ENCODE results near the gene DNMT3L. TPM values are rescaled to one million over a fixed set of nuclear protein-coding genes. Genes with fewer than 3 reads are reported as not detected.
"Not testable (repeated sequence)": the region's sequence is repeated elsewhere in the genome, so short reads cannot be mapped to it uniquely, and the experiment has no call there.

Gene DNMT3L
- total and polyA plus RNA-seq, 8 donors: not detected

- Histone ChIP-seq H3K4me3 (no peak overlapping the region), H3K27ac (no peak overlapping the region), H3K4me1 (peaks cover 0 to 9% of the 10 kb centered on the region in 2 donors), H3K36me3 (no peaks in the 10 kb centered on the region), H3K9me3 (peaks cover 0 to 3% of the 10 kb centered on the region in 2 donors), H3K27me3 (no peaks in the 10 kb centered on the region)
- intact Hi-C loops (cut with DNase I): no loop called here
- peak in 2 of 4 donors; percentile 8 to 62 for DNase-seq
- no peak for ATAC-seq
- TF ChIP-seq, protein P1, sequence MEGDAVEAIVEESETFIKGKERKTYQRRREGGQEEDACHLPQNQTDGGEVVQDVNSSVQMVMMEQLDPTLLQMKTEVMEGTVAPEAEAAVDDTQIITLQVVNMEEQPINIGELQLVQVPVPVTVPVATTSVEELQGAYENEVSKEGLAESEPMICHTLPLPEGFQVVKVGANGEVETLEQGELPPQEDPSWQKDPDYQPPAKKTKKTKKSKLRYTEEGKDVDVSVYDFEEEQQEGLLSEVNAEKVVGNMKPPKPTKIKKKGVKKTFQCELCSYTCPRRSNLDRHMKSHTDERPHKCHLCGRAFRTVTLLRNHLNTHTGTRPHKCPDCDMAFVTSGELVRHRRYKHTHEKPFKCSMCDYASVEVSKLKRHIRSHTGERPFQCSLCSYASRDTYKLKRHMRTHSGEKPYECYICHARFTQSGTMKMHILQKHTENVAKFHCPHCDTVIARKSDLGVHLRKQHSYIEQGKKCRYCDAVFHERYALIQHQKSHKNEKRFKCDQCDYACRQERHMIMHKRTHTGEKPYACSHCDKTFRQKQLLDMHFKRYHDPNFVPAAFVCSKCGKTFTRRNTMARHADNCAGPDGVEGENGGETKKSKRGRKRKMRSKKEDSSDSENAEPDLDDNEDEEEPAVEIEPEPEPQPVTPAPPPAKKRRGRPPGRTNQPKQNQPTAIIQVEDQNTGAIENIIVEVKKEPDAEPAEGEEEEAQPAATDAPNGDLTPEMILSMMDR (IDR thresholded peaks at IDR 0.05): no peak
Observed at GRCh38 chr21:44255511-44255981, 6.2 kb downstream of the DNMT3L start.

GRCh38 chr21:44253832-44254710 is 7.6 kb downstream of the DNMT3L start:
- no peaks in the 10 kb centered on the region for H3K27me3 ChIP-seq
- peak in 3 of 4 donors; percentile 9 to 74 (median 24) for DNase-seq
- ATAC-seq: no peak
- H3K9me3 ChIP-seq: no peaks in the 10 kb centered on the region
- no peak overlapping the region for H3K27ac ChIP-seq
- H3K4me3 ChIP-seq: no peak overlapping the region
- H3K4me1 ChIP-seq: peaks cover 0 to 9% of the 10 kb centered on the region in 2 donors
- H3K36me3 ChIP-seq: no peaks in the 10 kb centered on the region
- TF ChIP-seq, protein P1 (IDR thresholded peaks at IDR 0.05): no peak
- intact Hi-C loops (cut with DNase I): no loop called here

- H3K27me3 ChIP-seq; intact Hi-C loops (cut with DNase I); DNase-seq; H3K4me1 ChIP-seq; H3K4me3 ChIP-seq; H3K27ac ChIP-seq; H3K36me3 ChIP-seq; H3K9me3 ChIP-seq: not testable (repeated sequence)
- peak; percentile 19 for ATAC-seq
Observed at GRCh38 chr21:44249204-44250037, 12.3 kb downstream of the DNMT3L start.

GRCh38 chr21:44247904-44248303 is 13.8 kb downstream of the DNMT3L start:
- H3K4me3 ChIP-seq; H3K36me3 ChIP-seq; H3K27me3 ChIP-seq; ATAC-seq; H3K9me3 ChIP-seq; intact Hi-C loops (cut with DNase I); DNase-seq; H3K27ac ChIP-seq; H3K4me1 ChIP-seq: not testable (repeated sequence)

DNA sequence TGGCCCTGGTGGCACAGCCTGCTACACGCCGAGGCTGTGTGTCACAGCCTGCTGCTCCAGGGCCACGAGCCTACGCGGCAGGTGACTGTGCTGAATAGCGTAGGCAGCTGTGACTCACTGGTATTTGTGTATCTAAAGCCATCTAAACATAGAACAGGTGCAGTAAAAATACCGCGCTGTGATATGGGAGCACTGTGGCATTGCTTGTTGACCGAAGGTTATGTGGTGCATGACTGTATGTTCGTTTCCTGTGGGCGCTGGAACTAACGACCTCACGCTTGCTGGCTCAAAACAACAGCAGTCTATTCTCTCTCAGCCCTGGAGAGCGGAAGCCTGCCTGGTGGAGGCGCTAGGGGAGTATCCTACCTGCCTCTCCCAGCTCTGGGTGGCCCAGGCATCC is 17.7 kb downstream of the DNMT3L start:
- H3K36me3 ChIP-seq; H3K9me3 ChIP-seq; H3K27ac ChIP-seq; H3K4me1 ChIP-seq; DNase-seq; intact Hi-C loops (cut with DNase I); ATAC-seq; H3K27me3 ChIP-seq; H3K4me3 ChIP-seq: not testable (repeated sequence)

DNA sequence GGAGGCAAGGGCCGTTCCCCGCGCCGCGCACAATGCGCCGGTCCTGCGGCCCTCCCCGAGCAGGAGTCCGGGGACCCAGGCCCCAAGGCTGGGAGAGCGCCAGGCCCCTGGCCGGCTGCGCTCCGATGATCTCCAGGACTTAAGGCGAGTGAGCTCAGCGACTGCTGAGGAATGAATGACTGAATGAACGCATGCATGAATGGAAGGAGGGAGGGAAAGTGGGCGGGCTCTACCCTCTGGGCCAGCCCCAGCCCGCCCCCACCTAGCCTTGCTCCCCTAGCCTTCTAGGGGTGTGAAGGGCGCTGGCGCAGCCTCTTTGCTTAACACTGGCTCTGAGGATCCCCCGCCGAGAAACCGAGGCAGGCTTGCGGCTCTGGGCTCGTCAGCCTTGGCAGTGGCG is 20.4 kb downstream of the DNMT3L start:
- intact Hi-C loops (cut with DNase I); H3K4me1 ChIP-seq; H3K36me3 ChIP-seq; H3K9me3 ChIP-seq; H3K27me3 ChIP-seq; H3K4me3 ChIP-seq; DNase-seq; H3K27ac ChIP-seq: not testable (repeated sequence)
- ATAC-seq: peak; percentile 57

GRCh38 chr21:44240842-44241241 is 20.9 kb downstream of the DNMT3L start, which contains the start of gene ICOSLG:
TSS of gene ICOSLG (minus strand) at chr21:44240943. CDS start at chr21:44240817, 126 bp downstream.
- H3K36me3 ChIP-seq; intact Hi-C loops (cut with DNase I); H3K4me3 ChIP-seq; H3K4me1 ChIP-seq; H3K27ac ChIP-seq; H3K27me3 ChIP-seq; H3K9me3 ChIP-seq; DNase-seq: not testable (repeated sequence)
- ATAC-seq: peak; percentile 92

- DNase-seq; H3K27ac ChIP-seq; H3K27me3 ChIP-seq; H3K4me1 ChIP-seq; H3K4me3 ChIP-seq; H3K36me3 ChIP-seq; intact Hi-C loops (cut with DNase I); H3K9me3 ChIP-seq: not testable (repeated sequence)
- ATAC-seq: peak; percentile 76
Observed at GRCh38 chr21:44240353-44240752, 21.3 kb downstream of the DNMT3L start.

GRCh38 chr21:44229561-44229960 is 32.1 kb downstream of the DNMT3L start:
- not testable (repeated sequence) for ATAC-seq

GRCh38 chr21:44228109-44228508 is 33.6 kb downstream of the DNMT3L start:
- H3K9me3 ChIP-seq; H3K4me1 ChIP-seq; H3K27ac ChIP-seq; ATAC-seq; DNase-seq; intact Hi-C loops (cut with DNase I); H3K4me3 ChIP-seq; H3K27me3 ChIP-seq; H3K36me3 ChIP-seq: not testable (repeated sequence)

More at GRCh38 chr21:44229561-44229960, 32.1 kb downstream of the DNMT3L start:
- DNase-seq; H3K4me1 ChIP-seq; H3K9me3 ChIP-seq; H3K27me3 ChIP-seq; H3K4me3 ChIP-seq; H3K27ac ChIP-seq; H3K36me3 ChIP-seq; intact Hi-C loops (cut with DNase I): not testable (repeated sequence)

DNA sequence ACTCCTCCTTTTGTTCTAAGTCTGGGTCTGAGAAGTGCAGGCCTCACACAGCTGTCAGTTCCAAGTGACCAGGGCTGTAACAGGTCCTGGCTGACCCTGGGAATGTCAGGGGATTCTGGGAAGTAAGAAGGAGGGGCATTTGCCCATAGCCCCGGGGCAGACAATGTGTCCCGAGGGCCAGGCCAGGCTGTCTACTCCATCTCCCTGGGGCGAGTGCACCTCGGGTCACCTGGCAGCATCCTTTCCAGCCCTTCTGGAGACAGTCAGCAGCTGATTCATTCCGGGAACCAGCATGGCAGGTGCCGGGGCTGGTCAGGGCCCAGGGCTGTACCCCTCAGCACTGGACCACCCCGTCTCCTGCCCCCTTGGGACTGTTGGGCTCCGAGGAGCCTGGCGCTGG is 34.1 kb downstream of the DNMT3L start:
- H3K9me3 ChIP-seq; intact Hi-C loops (cut with DNase I); H3K27ac ChIP-seq; DNase-seq; H3K4me1 ChIP-seq; ATAC-seq; H3K36me3 ChIP-seq; H3K27me3 ChIP-seq; H3K4me3 ChIP-seq: not testable (repeated sequence)
